Fibroblast of mammary gland (primary cell): Measurements from ENCODE around the gene SPI1.
"Not testable (repeated sequence)": the region's sequence is repeated elsewhere in the genome, so short reads cannot be mapped to it uniquely, and the experiment has no call there.

Source experiments
- DNase-seq: peaks from one replicate; pipeline ENCODE4 v3.0.0-alpha.2; 2010; ENCODE audit warnings: low read depth
- H3K4me3 ChIP-seq: 2 replicates; pipeline ENCODE4 v1.5.1; 2011; ENCODE audit warnings: low read depth, mild to moderate bottlenecking, low read length, moderate library complexity; ENCODE audit not compliant: control insufficient read depth
- CTCF ChIP-seq: conservative IDR thresholded peaks from 2 replicates; pipeline ENCODE4 v1.5.1; 2011; ENCODE audit warnings: low read depth, low read length, inconsistent platforms; ENCODE audit not compliant: control insufficient read depth, insufficient read depth

SPI1 gene

GRCh38 chr11:47317064-47317828, 61.1 kb downstream of the SPI1 start:
- DNase-seq: peak; percentile 4
- no peak for TF ChIP-seq CTCF
- H3K4me3 ChIP-seq: no peak overlapping the region

- not testable (repeated sequence) for DNase-seq, H3K4me3 ChIP-seq
Observed at GRCh38 chr11:47316501-47316900, 61.8 kb downstream of the SPI1 start.

- H3K4me3 ChIP-seq: no peak overlapping the region
- no peak for TF ChIP-seq CTCF
- DNase-seq: peak; percentile 41
Observed at GRCh38 chr11:47314992-47315391, 63.4 kb downstream of the SPI1 start.

GRCh38 chr11:47308050-47308823, 70.1 kb downstream of the SPI1 start:
- no peak for TF ChIP-seq CTCF
- DNase-seq: no peak
- H3K4me3 ChIP-seq: no peak overlapping the region

- no peak overlapping the region for H3K4me3 ChIP-seq
- DNase-seq: no peak
- TF ChIP-seq CTCF: no peak
Observed at GRCh38 chr11:47306484-47306844, 71.9 kb downstream of the SPI1 start.

GRCh38 chr11:47305734-47306483, 72.4 kb downstream of the SPI1 start:
- no peak overlapping the region for H3K4me3 ChIP-seq
- no peak for DNase-seq
- TF ChIP-seq CTCF: no peak
